Daoy (cell line): ENCODE results near the gene NPIPA2. TPM values are rescaled to one million over a fixed set of nuclear protein-coding genes. Genes with fewer than 3 reads are reported as not detected.

Experiments used
- total RNA-seq: library from RNA; depleted of rRNA; stranded (reverse); fragments of >200 nt; shearing (Covaris generic); gene quantifications from 2 replicates; pipeline ENCODE4 v1.2.3, GENCODE V29; 2014; rRNA removed

Gene NPIPA2
- total RNA-seq, 1 experiment from 2014 or later = not detected

Other genes starting within 250 kb of the NPIPA2 start
- 50.6 and 51.1 TPM in 2 replicates for gene PARN, start 112.3 kb upstream of the NPIPA2 start, total RNA-seq
- 72.1 and 81.8 TPM in 2 replicates for gene BFAR, start 109.6 kb upstream of the NPIPA2 start, total RNA-seq
- not detected in 2 replicates for gene PLA2G10, start 48.2 kb upstream of the NPIPA2 start, total RNA-seq
- 0.24 TPM in 1 of 2 replicates, not detected in the other for gene NPIPA3, start 39.1 kb upstream of the NPIPA2 start, total RNA-seq
- 43.0 and 56.9 TPM in 2 replicates for gene NOMO1, start 91.2 kb downstream of the NPIPA2 start, total RNA-seq
- gene NPIPA1, start 194.9 kb downstream of the NPIPA2 start, total RNA-seq = 7.1 and 11.8 TPM in 2 replicates
- 57.9 and 69.4 TPM in 2 replicates for gene PDXDC1, start 232.5 kb downstream of the NPIPA2 start, total RNA-seq